RWPE2 (cell line): ENCODE results near the gene NANOS3.

Experiments used
- ATAC-seq: fragments of 200-7000 bp; cut with Tn5 transposase; 3 replicates; pipeline ENCODE4 v1.9.1; 2021; ENCODE audit warnings: low read depth
- DNase-seq: peaks from one replicate; pipeline ENCODE4 v3.0.0-alpha.2; 2020; ENCODE audit warnings: low spot score
- H3K27ac ChIP-seq: fragments of 450-650 bp; 2 replicates; pipeline ENCODE4 v1.5.1; 2017; ENCODE audit warnings: mild to moderate bottlenecking; ENCODE audit not compliant: poor library complexity, severe bottlenecking
- H3K27me3 ChIP-seq: fragments of 250-450 bp; sonication (Bioruptor Pico); 2 replicates; pipeline ENCODE4 v1.5.1; 2021; ENCODE audit warnings: mild to moderate bottlenecking, moderate library complexity; ENCODE audit not compliant: insufficient read depth, poor library complexity, severe bottlenecking
- H3K36me3 ChIP-seq: fragments of 250-450 bp; sonication (Bioruptor Pico); 2 replicates; pipeline ENCODE4 v1.5.1; 2020; ENCODE audit warnings: low read depth, mild to moderate bottlenecking, moderate library complexity
- H3K4me1 ChIP-seq: fragments of 250-450 bp; sonication (Bioruptor Pico); 2 replicates; pipeline ENCODE4 v1.5.1; 2021; ENCODE audit warnings: mild to moderate bottlenecking, moderate library complexity; ENCODE audit not compliant: insufficient read depth, poor library complexity, severe bottlenecking
- H3K4me3 ChIP-seq: fragments of 250-450 bp; sonication (Bioruptor Pico); 2 replicates; pipeline ENCODE4 v1.5.1; 2021; ENCODE audit warnings: mild to moderate bottlenecking, moderate library complexity; ENCODE audit not compliant: severe bottlenecking
- H3K9me3 ChIP-seq: fragments of 250-450 bp; sonication (Bioruptor Pico); 2 replicates; pipeline ENCODE4 v1.5.1; 2021; ENCODE audit warnings: mild to moderate bottlenecking, moderate library complexity; ENCODE audit not compliant: severe bottlenecking
- CTCF ChIP-seq: fragments of 450-650 bp; IDR thresholded peaks from one replicate; pipeline ENCODE4 v1.5.1; 2017; ENCODE audit warnings: mild to moderate bottlenecking, moderate library complexity; ENCODE audit not compliant: poor library complexity, severe bottlenecking

NANOS3 gene

DNA sequence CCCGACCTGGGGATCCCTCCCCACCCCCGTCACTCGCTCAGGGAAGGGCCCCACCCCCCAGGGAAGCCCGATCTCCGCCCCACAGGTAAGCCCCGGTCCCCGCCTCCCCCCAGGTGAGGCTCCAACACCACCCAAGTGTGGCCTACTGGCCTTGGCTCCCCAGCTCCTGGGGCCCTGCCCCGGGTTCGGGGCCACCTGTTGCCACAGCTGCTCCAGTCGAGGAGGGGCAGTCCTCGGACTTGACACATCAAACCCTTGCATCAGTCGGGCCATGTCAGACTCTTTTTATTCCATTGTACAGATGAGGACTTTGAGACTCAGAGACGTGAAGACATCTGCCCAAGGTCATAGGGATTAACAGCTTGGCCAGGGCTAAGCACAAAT, 29.6 kb downstream of the NANOS3 start:
- no peaks in the 10 kb centered on the region for H3K4me1 ChIP-seq
- no peaks in the 10 kb centered on the region for H3K27me3 ChIP-seq
- H3K27ac ChIP-seq, result peak overlapping the region; percentile 43

GRCh38 chr19:13906910-13907309, 30.0 kb downstream of the NANOS3 start:
- peak overlapping the region; percentile 43 for H3K27ac ChIP-seq
- no peak for DNase-seq
- ATAC-seq, result no peak
- peak overlapping the region; percentile 62 for H3K4me3 ChIP-seq
- H3K27me3 ChIP-seq, result no peaks in the 10 kb centered on the region
- H3K4me1 ChIP-seq, result no peaks in the 10 kb centered on the region
- TF ChIP-seq CTCF, result no peak
- H3K9me3 ChIP-seq, result no peaks in the 10 kb centered on the region
- peaks cover 16% of the 10 kb centered on the region for H3K36me3 ChIP-seq

More for the DNA sequence above, 29.6 kb downstream of the NANOS3 start:
- H3K9me3 ChIP-seq, result no peaks in the 10 kb centered on the region
- peak; percentile 62 for ATAC-seq
- peak overlapping the region; percentile 62 for H3K4me3 ChIP-seq
- no peak for TF ChIP-seq CTCF
- no peak for DNase-seq
- H3K36me3 ChIP-seq, result peaks cover 14% of the 10 kb centered on the region

DNA sequence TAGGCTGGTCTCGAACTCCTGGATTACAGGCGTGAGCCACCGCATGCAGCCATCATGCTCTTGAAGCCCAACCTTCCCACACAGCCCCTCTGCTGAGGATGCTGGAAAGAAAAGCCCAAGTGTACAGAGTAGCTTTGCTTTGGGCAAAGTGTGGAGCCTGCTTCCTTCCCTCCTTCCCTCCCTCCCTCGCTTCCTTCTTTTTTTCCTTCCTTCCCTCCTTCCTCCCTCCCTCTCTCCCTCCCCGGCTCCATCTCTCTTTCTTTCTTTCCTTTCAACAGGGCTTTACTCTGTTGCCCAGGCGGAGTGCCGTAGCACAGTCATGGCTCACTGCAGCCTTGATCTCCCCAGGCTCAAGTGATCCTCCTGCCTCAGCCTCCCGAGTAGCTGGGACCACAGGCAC, 31.7 kb downstream of the NANOS3 start:
- no peak for ATAC-seq
- no peaks in the 10 kb centered on the region for H3K27me3 ChIP-seq
- H3K4me3 ChIP-seq, result no peak overlapping the region
- no peak overlapping the region for H3K27ac ChIP-seq
- no peaks in the 10 kb centered on the region for H3K9me3 ChIP-seq
- peaks cover 34% of the 10 kb centered on the region for H3K36me3 ChIP-seq
- no peak for DNase-seq
- no peak for TF ChIP-seq CTCF
- H3K4me1 ChIP-seq, result no peaks in the 10 kb centered on the region

GRCh38 chr19:13909430-13909829, 32.5 kb downstream of the NANOS3 start:
- DNase-seq, result no peak
- ATAC-seq, result no peak
- Histone ChIP-seq H3K4me3 (no peak overlapping the region), H3K27me3 (no peaks in the 10 kb centered on the region), H3K27ac (no peak overlapping the region), H3K36me3 (peaks cover 40% of the 10 kb centered on the region), H3K9me3 (no peaks in the 10 kb centered on the region), H3K4me1 (no peaks in the 10 kb centered on the region)
- TF ChIP-seq CTCF, result no peak

DNA sequence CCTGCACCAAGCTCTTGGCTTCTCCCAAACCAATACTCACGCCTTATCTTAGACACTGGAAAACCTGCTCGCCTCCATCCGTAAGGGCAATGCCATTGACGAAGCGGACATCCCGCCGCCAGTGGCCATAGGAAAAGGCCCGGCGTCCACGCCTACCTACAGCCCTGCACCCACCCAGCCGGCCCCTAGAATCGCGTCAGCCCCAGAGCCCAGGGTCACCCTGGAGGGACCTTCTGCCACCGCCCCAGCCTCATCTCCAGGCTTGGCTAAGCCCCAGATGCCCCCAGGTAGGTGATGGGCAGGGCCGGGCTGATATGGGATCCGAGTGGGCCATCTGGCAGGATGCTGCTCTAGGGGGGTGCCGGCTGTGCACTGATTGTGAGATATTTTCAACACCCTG, 36.4 kb downstream of the NANOS3 start:
- Histone ChIP-seq H3K27ac (no peak overlapping the region), H3K36me3 (peaks cover 62% of the 10 kb centered on the region), H3K9me3 (no peaks in the 10 kb centered on the region), H3K4me1 (no peaks in the 10 kb centered on the region), H3K27me3 (no peaks in the 10 kb centered on the region), H3K4me3 (no peak overlapping the region)
- DNase-seq (no peak), ATAC-seq (no peak)
- no peak for TF ChIP-seq CTCF
